ENCODE measurements around the gene SLC35F1.

The SLC35F1 gene

DNA sequence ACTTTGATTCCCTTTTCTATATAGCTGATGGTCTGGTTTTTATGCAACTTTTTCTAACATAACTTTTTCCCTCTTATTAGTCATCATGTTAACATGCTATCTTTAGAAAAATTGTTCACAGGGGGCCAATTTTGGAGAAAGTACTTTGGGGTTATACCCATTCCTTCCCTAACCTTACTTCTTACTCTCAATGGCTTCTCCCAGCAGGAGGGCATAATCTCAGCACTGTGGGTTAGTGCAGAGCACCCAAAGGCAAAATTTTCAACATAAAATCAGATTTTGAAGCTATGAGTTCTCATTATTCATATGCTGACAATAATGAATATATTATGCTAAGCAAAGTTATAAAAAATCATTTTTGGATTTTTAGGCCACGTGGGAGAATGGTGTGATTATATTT, 299.2 kb downstream of the SLC35F1 start:
- no peak for DNase-seq

DNA sequence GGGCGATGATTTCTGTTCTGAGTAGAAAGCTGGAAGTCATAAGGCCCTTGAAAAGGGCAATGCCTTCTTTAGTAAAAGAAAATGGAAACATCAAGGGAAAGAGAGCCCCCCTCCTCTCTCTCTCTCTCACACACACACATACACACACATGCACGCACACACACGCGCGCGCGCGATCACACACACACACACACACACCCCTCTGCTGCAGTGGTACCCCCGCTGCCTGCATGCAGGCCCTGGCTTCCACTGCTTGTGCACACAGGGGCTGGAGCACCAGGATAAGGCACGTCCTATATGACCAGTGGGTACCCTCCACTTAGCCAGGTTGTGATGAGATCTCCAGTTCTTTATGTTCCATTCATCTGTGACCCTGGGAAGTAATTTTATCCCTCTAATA, 300.9 kb downstream of the SLC35F1 start:
- DNase-seq = no peak

DNA sequence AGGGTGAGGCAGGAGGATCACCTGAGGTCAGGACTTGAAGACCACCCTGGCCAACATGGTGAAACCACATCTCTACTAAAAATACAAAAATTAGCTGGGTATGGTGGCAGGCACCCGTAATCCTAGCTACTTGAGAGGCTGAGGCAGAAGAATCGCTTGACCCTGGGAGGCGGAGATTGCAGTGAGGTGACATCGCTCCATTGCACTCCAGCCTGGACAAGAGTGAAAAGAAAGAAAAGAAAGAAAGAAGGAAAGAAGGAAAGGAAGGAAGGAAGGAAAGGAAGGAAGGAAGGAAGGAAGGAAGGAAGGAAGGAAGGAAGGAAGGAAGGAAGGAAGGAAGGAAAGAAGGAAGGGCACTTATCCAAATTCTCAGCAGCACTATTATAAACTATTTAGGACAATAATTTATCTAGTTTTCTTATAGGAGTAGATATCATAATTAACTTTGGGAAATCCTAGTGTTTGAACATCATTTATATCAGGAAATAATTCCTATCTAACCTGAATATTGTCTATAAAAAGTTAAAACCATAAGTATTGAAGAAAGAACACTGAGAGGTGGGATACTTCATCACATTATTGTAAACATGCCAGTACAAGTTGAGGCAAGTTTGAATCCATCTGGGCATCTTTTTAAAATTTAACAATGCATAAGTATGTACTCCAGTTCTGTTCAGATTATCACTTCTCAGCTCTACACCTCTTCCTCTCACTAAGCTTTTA, 305.5 kb downstream of the SLC35F1 start:
- no peak for DNase-seq

DNA sequence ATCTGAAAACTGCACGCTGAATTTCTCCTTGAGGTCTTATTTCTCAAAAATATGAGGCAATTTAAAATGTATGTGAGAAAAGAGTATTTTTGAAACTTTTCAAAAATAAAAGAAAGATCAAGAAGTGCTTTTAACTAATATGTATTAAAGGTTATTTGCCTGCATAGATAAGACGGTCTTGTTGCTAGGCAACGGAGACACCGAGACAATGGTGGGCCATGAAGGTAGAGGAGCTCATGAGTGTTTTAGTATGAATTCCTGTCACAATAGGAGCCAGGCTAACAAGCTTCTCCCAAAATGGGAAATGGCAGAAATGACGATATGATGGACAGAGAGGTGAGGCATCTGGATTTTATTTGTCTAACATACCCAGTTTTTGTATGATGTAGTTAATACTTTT, 308.2 kb downstream of the SLC35F1 start:
- no peak for DNase-seq

DNA sequence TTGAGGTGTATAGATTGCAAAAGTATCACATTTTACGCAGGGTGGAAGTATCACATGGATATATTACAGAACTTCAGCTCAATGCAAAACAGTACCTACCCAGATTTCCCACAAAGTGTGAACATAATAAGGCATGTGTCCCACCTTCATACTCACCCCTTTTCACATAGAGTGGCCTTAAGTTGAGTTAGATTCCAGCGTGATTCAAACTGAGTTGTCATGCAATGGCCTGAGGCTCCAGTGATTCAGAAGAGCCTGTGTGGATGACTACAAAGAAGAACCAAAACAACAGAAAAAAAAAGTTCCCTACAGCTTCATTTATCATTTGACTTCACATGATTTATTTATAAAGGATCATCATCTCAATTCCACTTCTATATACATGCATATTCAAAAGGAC, 309.7 kb downstream of the SLC35F1 start:
- no peak for DNase-seq

DNA sequence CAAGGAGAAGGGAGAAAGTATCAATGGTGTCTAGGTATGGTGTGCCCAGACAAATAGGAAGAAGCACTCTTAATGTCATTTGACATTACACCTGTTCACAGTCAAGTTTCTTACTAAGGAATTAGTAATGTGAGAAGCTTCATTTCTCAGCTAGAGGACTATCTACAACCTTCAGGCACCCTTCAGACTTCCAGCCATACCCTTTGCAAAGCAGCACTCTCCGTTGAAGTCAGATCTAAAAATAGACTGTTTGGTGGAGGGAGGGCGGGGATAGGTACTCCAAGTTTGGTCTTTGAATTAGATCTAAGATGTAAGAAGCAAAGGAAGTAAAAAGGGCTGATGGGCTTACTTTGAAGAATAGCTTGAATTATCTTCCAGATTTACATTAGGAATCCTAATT, 311.1 kb downstream of the SLC35F1 start:
- DNase-seq = no peak

DNA sequence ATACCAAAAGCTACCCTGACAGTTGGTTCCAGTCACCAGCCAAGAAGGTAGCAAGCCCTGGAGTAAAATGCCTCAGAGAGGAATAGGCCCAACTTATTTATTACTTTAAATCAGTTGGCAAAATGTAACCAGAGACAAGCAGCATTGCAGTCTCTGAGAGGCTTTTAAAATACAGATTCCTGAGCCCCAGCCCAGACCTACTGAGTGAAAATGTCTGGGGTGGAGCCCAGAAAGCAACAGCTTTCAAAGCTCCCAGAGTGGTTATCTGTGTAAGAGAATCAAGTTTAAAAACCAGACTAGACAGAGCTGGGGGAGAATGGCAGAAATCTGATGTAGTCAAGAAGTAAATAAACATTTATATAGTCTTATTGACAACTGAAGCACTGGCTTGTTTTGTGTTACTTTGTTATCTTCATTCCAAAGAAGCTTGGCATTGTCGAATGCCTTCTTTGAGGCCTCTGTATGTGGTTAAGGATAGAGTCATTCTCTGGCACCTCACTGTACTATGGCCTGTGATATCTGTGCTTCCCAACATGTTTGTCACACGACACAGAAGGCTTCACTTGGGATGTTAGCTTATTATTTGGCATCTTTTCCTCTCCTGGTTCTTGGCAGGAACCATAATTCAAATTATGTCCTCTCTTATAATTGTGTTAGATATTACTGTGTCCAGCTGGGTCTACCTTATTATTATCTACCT, 313.5 kb downstream of the SLC35F1 start:
- DNase-seq = no peak

DNA sequence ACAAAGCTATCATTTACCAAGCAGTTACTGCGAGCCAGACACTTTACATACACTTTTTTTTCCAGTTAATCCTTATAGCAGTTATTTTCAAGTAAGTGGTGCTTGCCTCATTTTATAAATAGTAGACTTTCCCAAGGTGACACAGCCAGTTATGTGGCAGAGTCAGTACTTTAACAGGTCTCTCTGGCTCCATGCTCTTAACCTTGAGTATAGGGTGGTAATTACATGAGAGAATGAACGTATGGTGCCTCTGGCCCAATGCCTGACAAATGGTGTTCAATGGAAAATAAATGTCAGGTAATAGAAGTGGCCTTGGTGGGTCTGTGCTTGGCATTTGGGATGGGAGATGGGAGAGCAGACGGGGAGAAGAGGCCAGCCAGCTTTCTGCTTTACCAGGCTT, 316.3 kb downstream of the SLC35F1 start:
- DNase-seq = no peak

DNA sequence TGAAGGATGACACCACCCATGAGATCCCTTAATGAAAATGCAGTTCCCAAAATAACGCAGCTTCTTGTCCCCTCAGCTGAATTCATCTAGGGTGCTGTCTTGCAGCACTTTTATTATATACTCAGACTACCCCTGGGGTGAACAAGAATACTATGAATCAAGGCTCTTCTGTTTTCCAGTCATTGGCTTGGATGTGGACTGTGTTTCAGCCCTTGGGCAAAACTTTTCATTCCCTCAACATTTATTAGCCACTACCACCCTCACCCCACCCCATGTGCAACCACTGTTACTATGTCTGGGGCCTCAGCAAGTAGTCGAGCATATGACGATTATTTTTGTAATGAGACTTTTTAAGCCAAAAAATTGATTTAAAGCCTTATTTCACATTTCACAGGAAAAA, 321.8 kb downstream of the SLC35F1 start:
- no peak for DNase-seq

DNA sequence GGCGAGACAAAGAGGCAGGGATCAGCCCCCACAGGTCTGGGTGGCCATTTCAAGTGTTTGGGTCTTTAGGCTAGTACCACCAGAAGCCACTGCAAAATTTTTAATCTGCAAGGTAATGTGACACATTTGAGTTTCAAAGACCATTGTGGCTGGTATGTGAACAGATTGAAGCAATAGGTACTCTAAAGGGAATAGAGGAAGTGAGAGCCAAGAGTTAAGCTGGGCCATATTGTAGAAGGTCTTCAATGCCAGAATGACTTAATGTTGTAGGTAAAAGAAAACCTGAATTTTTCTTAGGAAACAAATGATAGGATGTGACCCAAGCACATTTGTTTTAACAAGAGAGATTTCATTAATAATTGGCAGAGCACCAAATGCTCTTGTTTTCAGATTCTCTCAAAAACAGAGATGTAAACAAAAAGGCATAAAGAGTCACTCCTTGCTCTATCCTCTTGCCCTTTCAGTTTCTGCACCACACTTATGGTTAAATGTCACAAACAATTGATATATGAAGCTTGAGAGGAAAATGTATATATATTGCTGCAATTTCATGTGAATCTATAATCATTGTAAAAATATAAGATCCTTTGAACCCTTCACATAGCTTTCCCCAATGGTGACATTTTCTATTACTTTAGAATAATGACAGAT, 333.9 kb downstream of the SLC35F1 start:
- no peak for DNase-seq

DNA sequence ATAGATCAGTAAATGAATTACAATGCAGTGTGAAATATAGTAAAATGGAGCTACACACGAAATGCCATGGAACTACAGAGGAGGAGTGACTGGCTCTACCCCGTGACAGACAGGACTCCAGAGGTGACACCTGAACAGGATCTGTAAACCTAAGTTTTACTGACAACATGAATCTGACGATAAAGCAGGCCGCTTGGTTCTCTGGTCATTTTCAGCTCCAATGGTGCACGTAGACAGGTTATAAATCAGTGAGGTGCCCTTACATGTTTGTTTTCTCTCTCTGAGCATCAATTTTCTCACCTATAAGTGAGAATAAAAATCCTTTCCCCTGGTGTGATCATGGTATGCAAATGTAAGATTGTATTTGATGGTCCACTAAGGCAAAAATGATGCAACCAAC, 339.3 kb downstream of the SLC35F1 start:
- no peak for DNase-seq

DNA sequence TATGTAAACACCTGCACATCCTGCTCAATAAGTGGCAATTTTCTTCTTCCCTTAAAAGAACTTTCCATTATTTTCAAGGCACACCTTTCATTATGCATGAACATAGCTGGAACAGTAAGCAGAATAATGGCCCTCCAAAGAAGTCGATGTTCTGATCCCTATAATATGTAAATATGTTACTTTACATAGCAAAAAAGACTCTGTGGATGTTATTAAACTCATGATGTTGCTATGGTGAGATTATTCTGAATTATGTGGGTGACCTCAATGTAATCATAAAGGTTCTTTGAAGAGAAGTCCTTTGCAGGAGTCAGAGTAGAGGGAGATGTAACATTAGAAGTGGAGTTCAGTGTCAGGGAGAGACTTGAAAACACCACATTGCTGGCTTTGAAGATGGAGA, 341.1 kb downstream of the SLC35F1 start:
- no peak for DNase-seq

DNA sequence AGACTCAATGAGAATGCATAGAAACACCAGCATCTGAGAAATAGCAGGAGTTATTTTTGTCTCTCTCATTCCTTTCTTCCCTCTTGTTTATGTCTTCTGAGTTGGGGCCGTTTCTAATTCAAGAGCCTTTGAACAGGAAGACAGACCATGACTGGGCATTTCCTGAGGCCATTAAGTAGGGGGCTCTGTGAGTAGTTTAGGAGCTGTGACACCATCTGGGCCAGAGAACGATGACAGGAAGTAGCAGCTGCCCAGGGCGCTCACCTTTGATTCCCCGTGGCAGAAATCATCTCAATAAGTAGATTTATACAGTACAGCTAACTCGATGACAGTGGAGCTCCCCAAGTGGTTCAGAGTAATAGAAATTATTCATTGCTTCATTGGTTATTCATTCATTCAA, 342.6 kb downstream of the SLC35F1 start:
- peak; percentile 14 for DNase-seq

DNA sequence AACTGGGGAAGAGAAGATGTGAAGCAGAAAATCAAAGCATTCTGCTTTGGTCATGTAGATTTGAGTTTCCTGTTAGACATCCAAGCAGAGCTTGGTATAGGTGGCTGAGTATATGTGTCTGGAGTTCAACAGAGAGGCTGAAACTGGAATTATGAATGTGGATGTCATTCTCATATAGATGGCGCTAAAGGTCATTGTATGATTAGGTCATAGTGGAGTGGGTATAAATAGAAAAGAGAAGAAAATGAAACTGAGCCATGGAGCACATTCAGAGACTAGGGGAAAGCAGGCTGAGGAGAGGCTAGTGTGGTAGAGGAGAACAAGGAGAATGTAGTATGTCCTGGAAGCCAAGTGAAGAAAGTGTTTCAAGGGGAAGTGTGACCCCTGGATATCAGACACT, 345.4 kb downstream of the SLC35F1 start:
- DNase-seq = peak; percentile 18

DNA sequence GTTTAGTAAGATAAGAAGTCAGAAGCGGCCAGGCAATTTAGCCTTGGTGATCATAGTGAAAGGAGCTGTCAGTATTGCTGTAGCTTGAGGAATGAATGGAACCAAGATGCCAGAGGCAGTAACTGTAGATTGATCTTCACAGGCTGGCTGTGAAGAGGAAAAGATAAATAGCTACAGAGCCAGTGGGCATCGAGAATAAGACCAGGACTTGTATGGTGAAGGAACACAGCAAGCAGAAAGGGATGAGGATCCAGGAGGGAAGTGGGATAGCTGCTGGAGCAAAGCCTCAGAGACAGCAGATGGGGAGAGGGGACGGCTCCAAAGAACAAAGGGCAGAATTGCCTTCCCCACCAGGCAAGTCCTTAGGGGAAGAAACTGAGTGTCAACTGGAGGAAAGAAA, 346.7 kb downstream of the SLC35F1 start:
- DNase-seq = no peak

DNA sequence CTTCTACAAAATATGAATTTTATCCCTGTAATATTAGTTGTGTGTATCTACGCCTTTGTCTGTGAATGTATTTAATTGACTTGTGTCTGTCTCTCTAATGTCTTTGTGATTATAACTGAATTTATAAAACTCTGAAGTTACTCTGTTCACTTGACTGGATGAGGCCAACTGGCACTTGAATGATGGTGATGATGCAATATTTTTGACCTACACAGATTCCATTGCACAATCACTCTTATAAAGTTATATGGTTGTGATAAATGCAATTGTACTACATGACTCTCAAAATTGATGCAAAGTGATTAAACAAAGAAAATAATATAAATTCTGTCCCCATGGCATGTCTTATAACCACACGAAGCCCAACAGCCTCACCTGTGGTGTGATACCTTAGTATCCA, 353.8 kb downstream of the SLC35F1 start:
- DNase-seq = peak; percentile 5

DNA sequence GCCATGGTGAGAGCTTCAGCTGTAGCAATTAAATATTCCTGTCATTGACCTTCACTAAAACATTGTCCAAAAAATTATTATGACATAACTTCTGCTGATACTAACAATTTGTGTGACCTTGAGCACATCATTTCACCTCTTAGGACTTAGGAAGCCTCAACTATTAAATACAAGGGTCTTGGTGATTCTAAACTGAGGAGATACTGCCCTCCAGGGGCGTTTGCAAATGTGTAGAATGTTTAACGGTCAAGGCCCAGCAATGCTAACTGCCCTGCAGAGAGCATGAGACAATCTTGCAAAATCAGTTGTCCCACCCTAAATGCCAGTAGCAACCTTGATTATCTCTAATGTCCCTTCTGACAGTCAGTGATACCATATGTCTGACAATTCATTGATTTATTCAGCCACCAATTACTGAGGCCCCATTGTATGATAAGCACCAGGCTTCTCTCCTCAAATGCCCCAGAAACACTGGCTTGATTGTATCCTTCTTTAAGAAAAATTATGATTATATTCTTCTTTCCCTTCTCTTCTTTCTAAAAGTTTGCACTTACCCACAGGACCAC, 356.9 kb downstream of the SLC35F1 start:
- peak; percentile 48 for DNase-seq

DNA sequence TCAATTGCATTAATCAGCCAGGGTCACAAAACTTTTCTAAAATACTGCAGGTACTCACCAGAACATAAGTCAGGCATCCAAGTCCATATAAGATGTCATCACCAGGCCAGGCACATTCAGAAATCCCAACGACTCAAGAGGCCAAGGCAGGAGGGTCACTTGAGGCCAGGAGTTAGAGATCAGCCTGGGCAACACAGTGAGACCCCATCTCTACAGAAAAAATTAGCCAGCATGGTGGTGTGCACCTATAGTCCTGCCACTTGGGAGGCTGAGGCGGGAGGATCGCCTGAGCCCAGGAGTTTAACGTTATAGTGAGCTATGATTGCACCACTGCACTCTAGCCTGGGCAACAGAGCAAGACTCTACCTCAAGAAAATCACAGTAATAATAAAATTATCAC, 362.6 kb downstream of the SLC35F1 start:
- no peak for DNase-seq

DNA sequence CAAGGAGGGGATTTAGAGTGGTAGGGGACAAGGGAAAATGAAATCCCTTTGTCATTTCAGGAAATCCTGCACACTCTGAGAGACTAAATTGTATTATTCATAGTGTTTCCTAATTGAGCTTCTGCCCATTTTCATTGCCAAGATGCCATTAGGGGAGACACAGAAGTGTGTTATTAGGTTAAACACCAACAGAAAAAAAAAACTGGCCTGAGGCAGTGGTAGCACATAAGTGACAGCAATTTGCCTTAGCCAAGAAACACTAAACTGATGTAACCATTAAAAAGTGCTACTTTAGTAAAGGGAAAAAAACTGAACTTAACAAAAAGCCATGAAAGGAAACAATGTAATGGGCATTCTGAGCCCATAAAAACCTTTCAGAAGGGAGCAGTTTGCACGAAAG, 370.6 kb downstream of the SLC35F1 start:
- no peak for DNase-seq

DNA sequence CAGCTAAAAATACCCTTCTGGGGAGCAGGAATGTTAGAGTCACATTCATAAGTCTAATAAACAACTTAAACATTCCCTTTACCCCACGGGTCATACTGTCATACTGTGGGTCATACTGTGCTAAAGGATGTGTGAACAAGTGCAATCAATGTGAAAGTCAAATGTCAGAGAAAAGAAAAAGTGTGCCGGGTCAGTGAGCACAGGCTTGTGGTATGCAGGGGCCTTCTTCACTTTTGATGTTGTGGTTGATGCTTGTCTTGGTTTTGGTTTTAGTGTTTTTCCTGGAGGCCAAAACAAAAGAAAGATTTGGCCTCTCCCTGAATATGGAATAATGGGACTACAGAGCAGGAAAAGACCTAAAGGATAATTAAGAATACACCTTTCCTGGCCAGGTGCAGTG, 373.1 kb downstream of the SLC35F1 start:
- DNase-seq = no peak

DNA sequence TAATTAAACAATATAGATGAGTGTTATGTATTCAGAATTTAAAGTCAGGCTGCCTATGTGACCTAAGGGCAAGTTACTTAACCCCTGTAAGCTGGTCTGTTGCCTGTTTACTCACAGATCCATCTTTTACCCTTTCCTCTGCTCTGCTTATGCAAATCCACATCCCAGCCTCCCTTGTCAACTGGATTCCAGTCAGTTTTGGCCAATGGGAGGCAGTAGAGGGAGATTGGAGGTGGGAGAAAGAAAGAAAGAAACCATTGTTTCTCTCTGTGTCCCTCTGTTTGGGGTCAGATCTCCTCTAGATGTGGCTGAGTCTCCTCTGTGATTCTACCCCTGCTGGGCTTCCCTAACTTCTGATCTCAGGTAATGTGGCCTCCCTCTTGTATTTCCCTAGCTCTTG, 374.2 kb downstream of the SLC35F1 start:
- DNase-seq = no peak

DNA sequence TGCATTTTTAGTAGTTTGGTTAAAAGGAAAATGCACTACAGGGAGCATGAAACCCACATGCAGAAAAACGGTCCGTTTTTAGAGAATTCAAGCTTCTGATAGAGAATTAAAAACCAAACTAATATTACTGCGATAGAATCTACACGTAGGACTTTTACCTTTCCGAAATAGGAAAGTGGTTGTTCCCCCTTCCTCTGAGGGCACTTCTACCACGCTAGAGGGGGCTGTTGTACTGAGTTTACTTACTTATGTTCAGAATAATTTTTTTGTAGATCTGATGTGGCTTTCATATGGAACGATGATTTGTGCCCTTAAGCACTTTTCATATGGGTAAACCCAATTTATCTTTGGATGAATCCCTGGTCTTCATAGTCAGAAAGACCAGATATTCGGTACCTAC, 376.7 kb downstream of the SLC35F1 start:
- peak; percentile 82 for DNase-seq

DNA sequence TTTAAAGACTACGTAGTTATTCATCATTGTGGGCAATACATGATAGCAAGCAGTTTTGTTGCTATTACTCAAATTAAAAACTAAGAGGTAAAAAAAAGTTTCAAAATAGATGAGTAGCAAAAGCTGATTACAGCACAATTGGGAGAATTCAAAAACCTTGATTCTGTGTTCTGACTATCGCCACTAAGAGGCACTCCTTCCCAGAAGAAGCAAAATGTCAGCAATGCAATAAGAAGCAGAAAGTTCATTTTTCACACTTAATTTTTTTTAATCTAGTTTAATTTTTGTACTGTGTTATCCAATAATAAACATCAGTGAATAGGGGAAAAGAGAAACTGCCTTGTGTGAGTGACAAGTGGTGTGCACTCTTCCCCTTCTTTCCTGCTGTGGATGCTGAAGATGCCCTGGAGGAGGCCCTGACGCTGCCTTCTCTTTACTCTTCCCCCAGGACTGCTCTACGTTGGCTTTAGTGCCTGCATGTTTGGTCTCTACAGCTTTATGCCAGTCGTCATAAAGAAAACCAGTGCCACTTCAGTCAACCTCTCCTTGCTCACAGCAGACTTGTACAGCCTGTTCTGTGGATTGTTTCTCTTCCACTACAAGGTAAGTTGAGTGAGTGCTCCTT, 377.8 kb downstream of the SLC35F1 start:
- peak; percentile 25 for DNase-seq

DNA sequence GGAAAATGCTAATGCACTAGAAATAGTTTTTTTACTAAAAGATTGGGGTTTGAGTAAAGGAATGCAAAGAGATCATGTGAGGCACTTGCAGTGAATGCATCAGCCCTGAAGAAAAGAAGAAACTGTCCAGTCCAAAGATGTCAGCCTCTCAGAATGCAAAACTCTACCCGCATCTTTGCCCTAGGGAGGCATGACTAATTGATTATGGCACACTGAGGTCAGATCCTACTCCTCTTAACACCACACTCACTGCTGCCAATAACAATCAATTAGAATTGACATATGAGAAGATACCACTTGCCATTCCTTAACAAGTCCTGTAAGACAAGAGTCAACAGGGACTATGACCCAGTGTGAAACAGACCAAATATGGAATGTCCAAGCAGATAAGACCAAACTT, 378.7 kb downstream of the SLC35F1 start:
- no peak for DNase-seq
